NB4 (cell line): ENCODE data around the gene PDHX.

ENCODE experiments used
- CTCF ChIP-seq: IDR thresholded peaks from one replicate; pipeline ENCODE4 v1.5.1; 2012; ENCODE audit warnings: low read depth, low read length
- MAX ChIP-seq: IDR thresholded peaks from 2 replicates; pipeline ENCODE4 v1.6.1; 2011; ENCODE audit warnings: low read depth, low read length
- MYC ChIP-seq: IDR thresholded peaks from 2 replicates; pipeline ENCODE4 v1.6.1; 2011; ENCODE audit warnings: low read depth, low read length
- POLR2A ChIP-seq: IDR thresholded peaks from 2 replicates; pipeline ENCODE4 v1.6.1; 2011; ENCODE audit warnings: mild to moderate bottlenecking; ENCODE audit not compliant: insufficient read length; ENCODE audit errors: extremely low read depth

GRCh38 chr11:34897171-34897870 is 19.1 kb upstream of the PDHX start:
- TF ChIP-seq CTCF: no peak
- no peak for TF ChIP-seq POLR2A
- TF ChIP-seq MAX: no peak
- no peak for TF ChIP-seq MYC
